DMS53 treated with DMSO at 0.1 percent for 48 hours (cell line): ENCODE data around the gene DEPDC5.
A peak's percentile ranks its signal among the peaks of the same experiment; 100 is the strongest.
"Not testable (repeated sequence)": the region's sequence is repeated elsewhere in the genome, so short reads cannot be mapped to it uniquely, and the experiment has no call there.

Experiments used
- DNase-seq: peaks from one replicate; lab custom pipeline; 2025; ENCODE audit not compliant: unreplicated experiment; lab: John Stamatoyannopoulos, UW

The DEPDC5 gene

GRCh38 chr22:31813898-31814297 is 60.1 kb downstream of the DEPDC5 start:
- DNase-seq, result not testable (repeated sequence)

GRCh38 chr22:31814942-31815341 is 61.1 kb downstream of the DEPDC5 start:
- DNase-seq, result no peak

- DNase-seq, result not testable (repeated sequence)
Observed at GRCh38 chr22:31815383-31815814, 61.6 kb downstream of the DEPDC5 start.

- no peak for DNase-seq
Observed at GRCh38 chr22:31816750-31817149, 62.9 kb downstream of the DEPDC5 start.

- no peak for DNase-seq
Observed at GRCh38 chr22:31818481-31819392, 64.9 kb downstream of the DEPDC5 start.

- DNase-seq, result no peak
Observed at GRCh38 chr22:31820655-31821054, 66.8 kb downstream of the DEPDC5 start.

GRCh38 chr22:31821572-31821971 is 67.8 kb downstream of the DEPDC5 start:
- DNase-seq, result peak; percentile 9

GRCh38 chr22:31822523-31822922 is 68.7 kb downstream of the DEPDC5 start:
- DNase-seq, result no peak

- DNase-seq, result no peak
Observed at GRCh38 chr22:31825513-31825912, 71.7 kb downstream of the DEPDC5 start.

- DNase-seq, result no peak
Observed at GRCh38 chr22:31826443-31826842, 72.6 kb downstream of the DEPDC5 start.

GRCh38 chr22:31828739-31829138 is 74.9 kb downstream of the DEPDC5 start:
- DNase-seq, result no peak

GRCh38 chr22:31829505-31829904 is 75.7 kb downstream of the DEPDC5 start:
- DNase-seq, result peak; percentile 42

GRCh38 chr22:31830721-31831070 is 76.9 kb downstream of the DEPDC5 start:
- no peak for DNase-seq

- DNase-seq, result no peak
Observed at GRCh38 chr22:31833930-31834329, 80.1 kb downstream of the DEPDC5 start.

- no peak for DNase-seq
Observed at GRCh38 chr22:31836010-31836409, 82.2 kb downstream of the DEPDC5 start.

GRCh38 chr22:31838917-31839316 is 85.1 kb downstream of the DEPDC5 start:
- no peak for DNase-seq

GRCh38 chr22:31839986-31840385 is 86.2 kb downstream of the DEPDC5 start:
- no peak for DNase-seq

- no peak for DNase-seq
Observed at GRCh38 chr22:31840585-31840984, 86.8 kb downstream of the DEPDC5 start.

- no peak for DNase-seq
Observed at GRCh38 chr22:31841078-31841827, 87.4 kb downstream of the DEPDC5 start.

- DNase-seq, result no peak
Observed at GRCh38 chr22:31843526-31843925, 89.7 kb downstream of the DEPDC5 start.

- DNase-seq, result no peak
Observed at GRCh38 chr22:31844941-31845340, 91.1 kb downstream of the DEPDC5 start.
